ENCODE measurements around the gene TBL1X. TPM values are rescaled to one million over a fixed set of nuclear protein-coding genes. Genes with fewer than 3 reads are reported as not detected.

The TBL1X gene
- total and polyA plus RNA-seq, 2 of the 8 experiments (the other 6 are each of a cell fraction or from before 2014, with no cell fraction given), result 13.3 to 25.6 TPM

- ChIA-PET POLR2A (ENCODE audit: partially characterized antibody) (no interaction called here), CTCF (ENCODE audit: partially characterized antibody) (no interaction called here)
- H2BK5ac ChIP-seq (ENCODE audit: low read depth, low read length), result no peak overlapping the region
- H3K79me1 ChIP-seq (ENCODE audit: low read depth, low read length), result no peaks in the 10 kb centered on the region
- H2BK12ac ChIP-seq (ENCODE audit: low read depth, low read length), result no peak overlapping the region
- H2BK15ac ChIP-seq (ENCODE audit: low read length), result no peak overlapping the region
- H4K91ac ChIP-seq (replicated peaks; ENCODE audit: insufficient read length, low read length), result no peak overlapping the region
- H2AK5ac ChIP-seq (ENCODE audit: low read depth, low read length), result no peak overlapping the region
- no peak overlapping the region for H3K4me2 ChIP-seq (ENCODE audit: insufficient read depth in 1 of 2, low read depth in 2 of 2, low read length in 2 of 2)
- no peaks in the 10 kb centered on the region for H3K27me3 ChIP-seq (replicated peaks in 1 of 4; ENCODE audit: control insufficient read depth in 3 of 4, extremely low read depth in 1 of 4, insufficient read depth in 3 of 4, low read length in 3 of 4)
- H3K56ac ChIP-seq (replicated peaks; ENCODE audit: insufficient read length, low read depth, low read length), result no peak overlapping the region
- H3K4me3 ChIP-seq (ENCODE audit: extremely low read depth in 1 of 4, insufficient read depth in 2 of 4, low read depth in 3 of 4, low read length in 4 of 4), result no peak overlapping the region
- DNase-seq (ENCODE audit: low read depth in 1 of 2, low spot score in 2 of 2) (no peak), FAIRE-seq (no peak)
- no peak overlapping the region for H2AFZ ChIP-seq (ENCODE audit: low read length)
- H3K23me2 ChIP-seq (ENCODE audit: low read depth, low read length), result no peaks in the 10 kb centered on the region
- no peak overlapping the region for H3K23ac ChIP-seq (ENCODE audit: insufficient read length)
- H4K5ac ChIP-seq (ENCODE audit: insufficient read length, low read depth, low read length), result no peak overlapping the region
- H3K18ac ChIP-seq (ENCODE audit: extremely low read depth, low read length), result no peak overlapping the region
- WGBS, 2 experiments (ENCODE audit: extremely low coverage in 1 of 2, insufficient coverage in 1 of 2, insufficient read length in 1 of 2, insufficient replicate concordance in 2 of 2, low coverage in 1 of 2, low lambda C conversion rate in 2 of 2, missing lambda C conversion rate in 1 of 2), result 94% methylated on average over 4 of the region's 4 CpGs; no CpG with 5 or more reads in 1 of the 2 experiments
- H4K8ac ChIP-seq (ENCODE audit: extremely low read depth, insufficient read depth, low read length), result no peak overlapping the region
- no peaks in the 10 kb centered on the region for H4K20me1 ChIP-seq (replicated peaks in 1 of 2; ENCODE audit: control insufficient read depth in 1 of 2, insufficient read depth in 2 of 2, low read length in 2 of 2)
- peaks cover 0 to 3% (median 0%) of the 10 kb centered on the region in 4 experiments; a peak in 3 of 8 replicates for H3K36me3 ChIP-seq (ENCODE audit: control insufficient read depth in 2 of 4, insufficient read depth in 4 of 4, low read length in 3 of 4)
- TF ChIP-seq SAP30 (IDR thresholded peaks at IDR 0.05; ENCODE audit: insufficient read depth, insufficient replicate concordance, low read length), result no peak
- no peak overlapping the region for H3K4ac ChIP-seq (replicated peaks; ENCODE audit: insufficient read length, low read depth, low read length)
- H3K27ac ChIP-seq (ENCODE audit: low read depth, low read length), result no peak overlapping the region
- H3K79me2 ChIP-seq (ENCODE audit: control insufficient read depth in 1 of 2, insufficient read depth in 2 of 2, low read length in 2 of 2), result no peaks in the 10 kb centered on the region
- H3K4me1 ChIP-seq (replicated peaks in 1 of 4; ENCODE audit: control insufficient read depth in 3 of 4, insufficient read depth in 4 of 4, low read length in 3 of 4), result no peaks in the 10 kb centered on the region; a peak in 1 of 7 replicates
- H3K14ac ChIP-seq (ENCODE audit: insufficient read length), result no peak overlapping the region
- 0 out of 4 replicates have a peak, but pooled peaks cover 0 to 2% of the 10 kb centered on the region in 2 experiments for H3K9me3 ChIP-seq (ENCODE audit: insufficient read depth in 2 of 2, low read depth in 1 of 2, low read length in 1 of 2)
- H3K9ac ChIP-seq (replicated peaks in 1 of 4; ENCODE audit: extremely low read depth in 1 of 4, low read depth in 3 of 4, low read length in 3 of 4), result no peak overlapping the region
- no peak overlapping the region for H2BK120ac ChIP-seq (replicated peaks; ENCODE audit: low read depth, low read length)
- H2BK20ac ChIP-seq (ENCODE audit: low read length), result no peak overlapping the region
These were observed 200.3 kb downstream of the TBL1X start for GRCh38 chrX:9665113-9665512.

Measured in H1 (cell line).